ENCODE data around the gene MAPK6. TPM values are rescaled to one million over a fixed set of nuclear protein-coding genes. Genes with fewer than 3 reads are reported as not detected.

Gene MAPK6
- 100 to 1,000 TPM in 1 of 4 donors, 10 to 100 TPM in 3; 53.8 to 162 (median 69.2) TPM for total RNA-seq

- intact Hi-C loops (cut with DNase I), result no loop called here
- H3K36me3 ChIP-seq, result no peaks in the 10 kb centered on the region
- peak within 1 kb of the TSS; percentile 49 to 88 (median 72) for H3K4me3 ChIP-seq
- WGBS, 2 donors, result 7 to 26% methylated on average over 10 to 24 of the region's 59 CpGs
- no peaks in the 10 kb centered on the region for H3K27me3 ChIP-seq
- TF ChIP-seq POLR2A (IDR thresholded peaks at IDR 0.05) (peak in 3 of 4 donors; percentile 89 to 97 (median 91)), CTCF (IDR thresholded peaks at IDR 0.05) (no peak)
- peak within 1 kb of the TSS; percentile 91 to 100 (median 96) for H3K27ac ChIP-seq
- H3K4me1 ChIP-seq, result peaks cover 0 to 45% (median 15%) of the 10 kb centered on the region in 3 donors
- DNase-seq, result peak; percentile 65
- no peaks in the 10 kb centered on the region for H3K9me3 ChIP-seq
Measured at GRCh38 chr15:52018693-52019393, at the start of gene MAPK6. Gene MAPK6, plus strand, starts transcription at chr15:52019219. Its CDS starts 27,242 bp downstream, at chr15:52046461.

- Histone ChIP-seq H3K4me1 (peaks cover 3 to 27% (median 17%) of the 10 kb centered on the region in 3 donors), H3K27me3 (no peaks in the 10 kb centered on the region), H3K36me3 (peaks cover 0 to 36% (median 0%) of the 10 kb centered on the region in 3 donors), H3K4me3 (peak overlapping the region in 1 of 4 donors; percentile 88), H3K27ac (no peak overlapping the region), H3K9me3 (peaks cover 0 to 14% (median 13%) of the 10 kb centered on the region in 3 donors)
- no peak for DNase-seq
- intact Hi-C loops (cut with DNase I), result no loop called here
- TF ChIP-seq POLR2A (IDR thresholded peaks at IDR 0.05) (no peak), CTCF (IDR thresholded peaks at IDR 0.05) (no peak)
- WGBS, 2 donors, result 82 to 88% methylated on average over 4 of the region's 4 CpGs
Measured at GRCh38 chr15:51969728-51970127, 49.3 kb upstream of the MAPK6 start.

- Histone ChIP-seq H3K9me3 (peaks cover 0 to 14% (median 13%) of the 10 kb centered on the region in 3 donors), H3K4me1 (peaks cover 3 to 27% (median 17%) of the 10 kb centered on the region in 3 donors), H3K27me3 (no peaks in the 10 kb centered on the region), H3K36me3 (peaks cover 0 to 31% (median 0%) of the 10 kb centered on the region in 3 donors), H3K27ac (no peak overlapping the region), H3K4me3 (peak overlapping the region in 3 of 4 donors; percentile 82 to 95 (median 88))
- DNase-seq, result no peak
- TF ChIP-seq CTCF (IDR thresholded peaks at IDR 0.05) (no peak), POLR2A (IDR thresholded peaks at IDR 0.05) (no peak)
- intact Hi-C loops (cut with DNase I), result no loop called here
- 40 to 41% methylated on average over 4 of the region's 4 CpGs for WGBS, 2 donors
Measured at GRCh38 chr15:51970132-51970817, 48.7 kb upstream of the MAPK6 start.

- Histone ChIP-seq H3K4me3 (peak overlapping the region; percentile 82 to 95 (median 88)), H3K36me3 (peaks cover 0 to 24% (median 0%) of the 10 kb centered on the region in 3 donors), H3K4me1 (peaks cover 3 to 27% (median 17%) of the 10 kb centered on the region in 3 donors), H3K27ac (peak overlapping the region; percentile 94 to 95 (median 94)), H3K27me3 (no peaks in the 10 kb centered on the region), H3K9me3 (peaks cover 0 to 14% (median 13%) of the 10 kb centered on the region in 3 donors)
- TF ChIP-seq POLR2A (IDR thresholded peaks at IDR 0.05), result no peak
- no peak for TF ChIP-seq CTCF (IDR thresholded peaks at IDR 0.05)
- WGBS, 2 donors, result 1 to 2% methylated on average over 7 of the region's 7 CpGs
- intact Hi-C loops (cut with DNase I), result no loop called here
- no peak for DNase-seq
Measured at GRCh38 chr15:51971032-51971374, 48.0 kb upstream of the MAPK6 start.
